WTC11 (cell line): Measurements from ENCODE around the gene C17orf58.

Experiments used
- AR ChIP-seq: fragments of 250-450 bp; sonication (Bioruptor Pico); IDR thresholded peaks from 2 replicates; pipeline ENCODE4 v1.9.0; 2021; ENCODE audit warnings: mild to moderate bottlenecking
- CBFB ChIP-seq: sonication (generic); formaldehyde crosslinking; IDR thresholded peaks from 2 replicates; pipeline ENCODE4 v1.8.1; 2022; ENCODE audit warnings: mild to moderate bottlenecking, low read depth, missing genetic modification reagents
- GABPB1 ChIP-seq: sonication (generic); formaldehyde crosslinking; IDR thresholded peaks from 2 replicates; pipeline ENCODE4 v1.8.1; 2023; ENCODE audit warnings: mild to moderate bottlenecking, missing genetic modification reagents
- MAX ChIP-seq: sonication (generic); formaldehyde crosslinking; IDR thresholded peaks from 2 replicates; pipeline ENCODE4 v1.8.0; 2022; ENCODE audit warnings: mild to moderate bottlenecking, missing genetic modification reagents
- NR2C2 ChIP-seq: sonication (generic); formaldehyde crosslinking; IDR thresholded peaks from 2 replicates; pipeline ENCODE4 v1.8.0; 2022; ENCODE audit warnings: mild to moderate bottlenecking, missing genetic modification reagents
- PRDM15 ChIP-seq: sonication (generic); formaldehyde crosslinking; IDR thresholded peaks from 2 replicates; pipeline ENCODE4 v1.8.0; 2022; ENCODE audit warnings: missing genetic modification reagents
- SMAD4 ChIP-seq: sonication (generic); formaldehyde crosslinking; IDR thresholded peaks from 2 replicates; pipeline ENCODE4 v1.8.0; 2022; ENCODE audit warnings: mild to moderate bottlenecking, missing genetic modification reagents
- ZBTB21 ChIP-seq: sonication (generic); formaldehyde crosslinking; IDR thresholded peaks from 2 replicates; pipeline ENCODE4 v1.8.1; 2023; ENCODE audit warnings: mild to moderate bottlenecking, missing genetic modification reagents, borderline replicate concordance
- TF ChIP-seq, protein P1 (sequence below): fragments of 200-600 bp; IDR thresholded peaks from 2 replicates; pipeline ENCODE4 v1.8.0; 2022; ENCODE audit warnings: antibody characterized with exemption
- TF ChIP-seq, protein P2 (sequence below): sonication (generic); formaldehyde crosslinking; IDR thresholded peaks from 2 replicates; pipeline ENCODE4 v1.8.0; 2023; ENCODE audit warnings: missing genetic modification reagents, mild to moderate bottlenecking, borderline replicate concordance

- TF ChIP-seq, protein P1, sequence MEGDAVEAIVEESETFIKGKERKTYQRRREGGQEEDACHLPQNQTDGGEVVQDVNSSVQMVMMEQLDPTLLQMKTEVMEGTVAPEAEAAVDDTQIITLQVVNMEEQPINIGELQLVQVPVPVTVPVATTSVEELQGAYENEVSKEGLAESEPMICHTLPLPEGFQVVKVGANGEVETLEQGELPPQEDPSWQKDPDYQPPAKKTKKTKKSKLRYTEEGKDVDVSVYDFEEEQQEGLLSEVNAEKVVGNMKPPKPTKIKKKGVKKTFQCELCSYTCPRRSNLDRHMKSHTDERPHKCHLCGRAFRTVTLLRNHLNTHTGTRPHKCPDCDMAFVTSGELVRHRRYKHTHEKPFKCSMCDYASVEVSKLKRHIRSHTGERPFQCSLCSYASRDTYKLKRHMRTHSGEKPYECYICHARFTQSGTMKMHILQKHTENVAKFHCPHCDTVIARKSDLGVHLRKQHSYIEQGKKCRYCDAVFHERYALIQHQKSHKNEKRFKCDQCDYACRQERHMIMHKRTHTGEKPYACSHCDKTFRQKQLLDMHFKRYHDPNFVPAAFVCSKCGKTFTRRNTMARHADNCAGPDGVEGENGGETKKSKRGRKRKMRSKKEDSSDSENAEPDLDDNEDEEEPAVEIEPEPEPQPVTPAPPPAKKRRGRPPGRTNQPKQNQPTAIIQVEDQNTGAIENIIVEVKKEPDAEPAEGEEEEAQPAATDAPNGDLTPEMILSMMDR = no peak
- TF ChIP-seq PRDM15 (CRISPR knock-in tag) = no peak
- TF ChIP-seq, protein P2, sequence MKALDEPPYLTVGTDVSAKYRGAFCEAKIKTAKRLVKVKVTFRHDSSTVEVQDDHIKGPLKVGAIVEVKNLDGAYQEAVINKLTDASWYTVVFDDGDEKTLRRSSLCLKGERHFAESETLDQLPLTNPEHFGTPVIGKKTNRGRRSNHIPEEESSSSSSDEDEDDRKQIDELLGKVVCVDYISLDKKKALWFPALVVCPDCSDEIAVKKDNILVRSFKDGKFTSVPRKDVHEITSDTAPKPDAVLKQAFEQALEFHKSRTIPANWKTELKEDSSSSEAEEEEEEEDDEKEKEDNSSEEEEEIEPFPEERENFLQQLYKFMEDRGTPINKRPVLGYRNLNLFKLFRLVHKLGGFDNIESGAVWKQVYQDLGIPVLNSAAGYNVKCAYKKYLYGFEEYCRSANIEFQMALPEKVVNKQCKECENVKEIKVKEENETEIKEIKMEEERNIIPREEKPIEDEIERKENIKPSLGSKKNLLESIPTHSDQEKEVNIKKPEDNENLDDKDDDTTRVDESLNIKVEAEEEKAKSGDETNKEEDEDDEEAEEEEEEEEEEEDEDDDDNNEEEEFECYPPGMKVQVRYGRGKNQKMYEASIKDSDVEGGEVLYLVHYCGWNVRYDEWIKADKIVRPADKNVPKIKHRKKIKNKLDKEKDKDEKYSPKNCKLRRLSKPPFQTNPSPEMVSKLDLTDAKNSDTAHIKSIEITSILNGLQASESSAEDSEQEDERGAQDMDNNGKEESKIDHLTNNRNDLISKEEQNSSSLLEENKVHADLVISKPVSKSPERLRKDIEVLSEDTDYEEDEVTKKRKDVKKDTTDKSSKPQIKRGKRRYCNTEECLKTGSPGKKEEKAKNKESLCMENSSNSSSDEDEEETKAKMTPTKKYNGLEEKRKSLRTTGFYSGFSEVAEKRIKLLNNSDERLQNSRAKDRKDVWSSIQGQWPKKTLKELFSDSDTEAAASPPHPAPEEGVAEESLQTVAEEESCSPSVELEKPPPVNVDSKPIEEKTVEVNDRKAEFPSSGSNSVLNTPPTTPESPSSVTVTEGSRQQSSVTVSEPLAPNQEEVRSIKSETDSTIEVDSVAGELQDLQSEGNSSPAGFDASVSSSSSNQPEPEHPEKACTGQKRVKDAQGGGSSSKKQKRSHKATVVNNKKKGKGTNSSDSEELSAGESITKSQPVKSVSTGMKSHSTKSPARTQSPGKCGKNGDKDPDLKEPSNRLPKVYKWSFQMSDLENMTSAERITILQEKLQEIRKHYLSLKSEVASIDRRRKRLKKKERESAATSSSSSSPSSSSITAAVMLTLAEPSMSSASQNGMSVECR (CRISPR knock-in tag) = no peak
- TF ChIP-seq AR = no peak
- peak; percentile 35; the same call in 1 of the 2 replicates for TF ChIP-seq MAX (CRISPR knock-in tag)
- TF ChIP-seq ZBTB21 = no peak
- no peak for TF ChIP-seq CBFB
- no peak for TF ChIP-seq GABPB1 (CRISPR knock-in tag)
- TF ChIP-seq SMAD4 = no peak
- TF ChIP-seq NR2C2 (CRISPR knock-in tag) = no peak
These were observed 2.3 kb downstream of the C17orf58 start for GRCh38 chr17:67993998-67994361.
